ENCODE results near the gene LIM2.

Gene LIM2

GRCh38 chr19:51333836-51334460 lies 53.8 kb downstream of the LIM2 start:
- Histone ChIP-seq H3K9ac (ENCODE audit: low read length in 5 of 5) (no peak overlapping the region), H3K27me3 (ENCODE audit: control insufficient read depth in 5 of 5, insufficient read depth in 4 of 5, low read length in 5 of 5) (peaks cover 0 to 9% (median 4%) of the 10 kb centered on the region in 5 donors), H3K4me1 (ENCODE audit: control insufficient read depth in 5 of 5, insufficient read depth in 5 of 5, low read length in 5 of 5) (peaks cover 0 to 6% (median 6%) of the 10 kb centered on the region in 5 donors), H3K9me3 (ENCODE audit: control insufficient read depth in 5 of 5, low read length in 5 of 5) (peaks cover 0 to 4% (median 0%) of the 10 kb centered on the region in 5 donors), H3K4me3 (ENCODE audit: low read depth in 1 of 5, low read length in 5 of 5) (no peak overlapping the region), H3K36me3 (ENCODE audit: control insufficient read depth in 5 of 5, insufficient read depth in 5 of 5, low read length in 5 of 5) (peaks cover 0 to 4% (median 3%) of the 10 kb centered on the region in 5 donors), H3K27ac (ENCODE audit: low read depth, low read length) (no peak overlapping the region)

GRCh38 chr19:51331716-51332115 lies 56.1 kb downstream of the LIM2 start:
- peaks cover 0 to 15% (median 11%) of the 10 kb centered on the region in 5 donors for H3K4me1 ChIP-seq (ENCODE audit: control insufficient read depth in 5 of 5, insufficient read depth in 5 of 5, low read length in 5 of 5)
- H3K27me3 ChIP-seq (ENCODE audit: control insufficient read depth in 5 of 5, insufficient read depth in 4 of 5, low read length in 5 of 5) = peaks cover 4 to 18% (median 8%) of the 10 kb centered on the region in 5 donors
- H3K36me3 ChIP-seq (ENCODE audit: control insufficient read depth in 5 of 5, insufficient read depth in 5 of 5, low read length in 5 of 5) = peaks cover 0 to 4% (median 3%) of the 10 kb centered on the region in 5 donors

GRCh38 chr19:51331193-51331592 lies 56.6 kb downstream of the LIM2 start:
- Histone ChIP-seq H3K27me3 (ENCODE audit: control insufficient read depth in 5 of 5, insufficient read depth in 4 of 5, low read length in 5 of 5) (peaks cover 4 to 18% (median 8%) of the 10 kb centered on the region in 5 donors), H3K9me3 (ENCODE audit: control insufficient read depth in 5 of 5, low read length in 5 of 5) (peaks cover 0 to 4% (median 0%) of the 10 kb centered on the region in 5 donors), H3K27ac (ENCODE audit: low read depth, low read length) (no peak overlapping the region), H3K9ac (ENCODE audit: low read length in 5 of 5) (no peak overlapping the region), H3K4me3 (ENCODE audit: low read depth in 1 of 5, low read length in 5 of 5) (no peak overlapping the region), H3K4me1 (ENCODE audit: control insufficient read depth in 5 of 5, insufficient read depth in 5 of 5, low read length in 5 of 5) (peaks cover 0 to 15% (median 11%) of the 10 kb centered on the region in 5 donors), H3K36me3 (ENCODE audit: control insufficient read depth in 5 of 5, insufficient read depth in 5 of 5, low read length in 5 of 5) (peaks cover 0 to 4% (median 3%) of the 10 kb centered on the region in 5 donors)

More at GRCh38 chr19:51331716-51332115, 56.1 kb downstream of the LIM2 start:
- peaks cover 0 to 4% (median 0%) of the 10 kb centered on the region in 5 donors for H3K9me3 ChIP-seq (ENCODE audit: control insufficient read depth in 5 of 5, low read length in 5 of 5)
- no peak overlapping the region for H3K9ac ChIP-seq (ENCODE audit: low read length in 5 of 5)
- no peak overlapping the region for H3K27ac ChIP-seq (ENCODE audit: low read depth, low read length)
- no peak overlapping the region for H3K4me3 ChIP-seq (ENCODE audit: low read depth in 1 of 5, low read length in 5 of 5)

- Histone ChIP-seq H3K9ac (ENCODE audit: low read length in 5 of 5) (no peak overlapping the region), H3K9me3 (ENCODE audit: control insufficient read depth in 5 of 5, low read length in 5 of 5) (peaks cover 0 to 4% (median 0%) of the 10 kb centered on the region in 5 donors), H3K27ac (ENCODE audit: low read depth, low read length) (no peak overlapping the region), H3K4me1 (ENCODE audit: control insufficient read depth in 5 of 5, insufficient read depth in 5 of 5, low read length in 5 of 5) (peaks cover 0 to 15% (median 11%) of the 10 kb centered on the region in 5 donors), H3K27me3 (ENCODE audit: control insufficient read depth in 5 of 5, insufficient read depth in 4 of 5, low read length in 5 of 5) (peaks cover 4 to 18% (median 8%) of the 10 kb centered on the region in 5 donors), H3K4me3 (ENCODE audit: low read depth in 1 of 5, low read length in 5 of 5) (no peak overlapping the region), H3K36me3 (ENCODE audit: control insufficient read depth in 5 of 5, insufficient read depth in 5 of 5, low read length in 5 of 5) (peaks cover 0 to 4% (median 3%) of the 10 kb centered on the region in 5 donors)
Measured at GRCh38 chr19:51330366-51330765, 57.4 kb downstream of the LIM2 start.
